ENCODE results near the gene USP46.

GRCh38 chr4:52585379-52585778 is 73.7 kb downstream of the USP46 start:
- TF ChIP-seq CTCF (IDR thresholded peaks at IDR 0.05) (no peak), POLR2A (IDR thresholded peaks at IDR 0.05) (no peak)

Data from adrenal gland (tissue), 5 donors.